HT-29 (cell line): Measurements from ENCODE around the gene DCST2. TPM values are rescaled to one million over a fixed set of nuclear protein-coding genes. Genes with fewer than 3 reads are reported as not detected.
"Not testable (repeated sequence)": the region's sequence is repeated elsewhere in the genome, so short reads cannot be mapped to it uniquely, and the experiment has no call there.

Source experiments
- DNase-seq: peaks from one replicate; pipeline ENCODE4 v3.0.0-alpha.2; 2015; ENCODE audit warnings: low spot score
- small RNA-seq: library from RNA; depleted of rRNA; stranded (forward); fragments of <200 nt; gene quantifications from one replicate; pipeline ENCODE3, GENCODE V24; 2014
- total RNA-seq: library from RNA; depleted of rRNA; stranded (reverse); fragments of >200 nt; shearing (Covaris generic); gene quantifications from 2 replicates; pipeline ENCODE4 v1.2.3, GENCODE V29; 2014; rRNA removed

Gene DCST2
- total RNA-seq, 1 experiment from 2014 or later = 3.3 TPM

DNA sequence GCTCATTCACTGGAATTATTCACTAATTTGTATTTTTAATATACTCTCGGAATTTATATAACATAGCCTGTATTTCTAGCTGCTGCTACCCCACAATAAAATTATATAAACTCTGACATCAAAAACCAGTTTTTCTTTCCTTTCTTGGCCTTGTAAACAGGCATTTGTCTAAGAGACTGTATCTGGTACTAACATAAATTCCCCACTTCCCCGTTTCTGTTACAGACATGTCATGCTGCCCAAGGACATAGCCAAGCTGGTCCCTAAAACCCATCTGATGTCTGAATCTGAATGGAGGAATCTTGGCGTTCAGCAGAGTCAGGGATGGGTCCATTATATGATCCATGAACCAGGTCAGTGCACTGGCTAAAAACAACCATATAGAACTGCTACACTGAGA lies 55.8 kb downstream of the DCST2 start:
- not testable (repeated sequence) for DNase-seq

DNA sequence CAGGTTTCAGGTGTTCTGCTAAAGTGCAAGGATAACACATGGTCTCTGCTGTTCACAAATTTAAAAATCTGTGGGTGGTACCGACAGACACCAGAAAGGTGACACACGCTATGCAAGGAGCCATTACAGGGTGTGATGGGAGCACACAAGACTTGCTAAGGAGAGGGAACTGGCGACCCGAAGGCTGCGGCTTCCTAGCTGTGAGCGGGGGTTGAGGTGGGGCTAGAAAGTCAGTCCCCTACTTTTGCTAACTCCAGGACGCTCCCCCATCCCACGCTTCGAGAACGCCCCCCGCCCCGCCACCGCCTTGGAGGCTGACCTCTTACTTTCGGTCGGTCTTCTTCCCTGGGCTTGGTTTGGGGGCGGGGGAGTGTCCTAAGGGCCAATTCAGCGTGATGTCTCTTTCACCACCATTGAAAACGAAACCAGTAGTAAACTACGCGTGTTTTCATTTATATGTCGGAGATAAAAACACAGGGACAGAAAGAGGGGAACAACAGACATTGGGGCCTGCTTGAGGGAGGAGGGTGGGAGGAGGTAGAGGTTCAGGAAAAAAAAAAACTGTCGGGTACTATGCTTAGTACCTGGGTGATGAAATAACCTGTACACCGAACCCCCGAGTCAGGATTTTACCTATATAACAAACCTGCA lies 58.0 kb downstream of the DCST2 start:
- peak; percentile 34 for DNase-seq

DNA sequence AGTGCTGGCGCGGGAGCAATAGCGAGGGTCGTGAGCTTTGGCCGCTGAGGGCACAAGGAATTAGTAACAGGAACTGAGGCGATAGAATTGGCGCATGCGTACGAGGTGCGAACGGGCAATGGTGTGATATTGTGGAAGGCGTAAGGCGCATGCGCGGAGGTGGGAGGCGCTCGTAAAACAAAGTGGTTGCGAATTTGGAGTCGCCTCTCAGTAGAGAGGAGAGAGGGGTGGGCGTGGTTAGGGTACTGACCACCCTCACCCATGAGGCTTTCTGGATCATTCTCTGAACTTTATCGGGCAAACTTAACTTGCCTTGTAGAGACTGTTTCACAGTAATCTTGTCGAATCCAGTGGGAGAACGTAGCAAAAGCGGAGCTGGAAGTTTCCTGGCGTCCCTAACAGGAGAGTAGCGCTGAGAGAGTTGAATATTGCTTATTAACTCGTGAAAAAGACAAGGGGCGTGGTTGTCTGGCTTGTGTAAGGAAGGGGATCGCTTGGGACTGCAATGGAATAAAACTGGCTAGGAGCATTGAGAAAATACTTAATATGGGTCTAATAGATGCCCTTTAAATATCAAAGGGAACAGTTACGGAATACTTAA lies 58.7 kb downstream of the DCST2 start:
- DNase-seq = peak; percentile 98

GRCh38 chr1:154974102-154974807 lies 59.3 kb downstream of the DCST2 start, which contains the start of gene CKS1B:
Gene CKS1B, plus strand, starts transcription at chr1:154974681. Its CDS starts 65 bp downstream, at chr1:154974746.
- peak; percentile 99 for DNase-seq

GRCh38 chr1:154973344-154974101 lies 60.1 kb downstream of the DCST2 start:
- DNase-seq = peak; percentile 99

GRCh38 chr1:154972517-154973343 lies 60.9 kb downstream of the DCST2 start:
- peak; percentile 93 for DNase-seq

GRCh38 chr1:154972213-154972516 lies 61.4 kb downstream of the DCST2 start:
- no peak for DNase-seq

DNA sequence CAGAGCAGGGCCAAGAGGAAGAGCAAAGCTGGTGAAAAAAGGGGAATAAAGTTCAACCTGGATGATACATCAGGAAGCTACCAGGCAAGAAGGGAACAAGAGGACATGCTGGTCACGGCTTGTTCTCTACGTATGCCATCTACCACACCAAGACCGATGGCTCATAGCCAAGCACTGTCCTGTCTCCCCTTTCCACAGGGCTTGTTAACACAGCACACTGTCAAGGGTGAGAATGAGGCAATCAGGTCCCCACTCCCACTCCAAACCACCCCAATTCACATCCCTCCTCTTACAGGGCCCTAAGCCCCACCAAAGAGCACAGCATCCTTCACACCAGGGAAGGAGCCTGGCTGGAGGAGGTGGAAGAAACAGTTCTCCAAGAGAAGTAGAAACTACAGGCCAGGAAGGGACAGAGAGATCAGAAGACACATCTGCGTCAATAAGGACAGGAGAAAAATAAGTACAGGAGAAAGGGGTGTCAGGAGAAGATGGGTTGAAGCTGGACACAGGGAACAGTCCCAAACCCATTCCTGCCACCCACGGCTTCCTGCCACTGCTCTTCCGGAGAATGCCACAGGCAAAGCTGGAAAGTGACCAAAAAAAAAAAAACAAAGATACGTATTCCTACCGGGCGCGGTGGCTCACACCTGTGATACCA lies 62.1 kb downstream of the DCST2 start:
- DNase-seq = peak; percentile 55

DNA sequence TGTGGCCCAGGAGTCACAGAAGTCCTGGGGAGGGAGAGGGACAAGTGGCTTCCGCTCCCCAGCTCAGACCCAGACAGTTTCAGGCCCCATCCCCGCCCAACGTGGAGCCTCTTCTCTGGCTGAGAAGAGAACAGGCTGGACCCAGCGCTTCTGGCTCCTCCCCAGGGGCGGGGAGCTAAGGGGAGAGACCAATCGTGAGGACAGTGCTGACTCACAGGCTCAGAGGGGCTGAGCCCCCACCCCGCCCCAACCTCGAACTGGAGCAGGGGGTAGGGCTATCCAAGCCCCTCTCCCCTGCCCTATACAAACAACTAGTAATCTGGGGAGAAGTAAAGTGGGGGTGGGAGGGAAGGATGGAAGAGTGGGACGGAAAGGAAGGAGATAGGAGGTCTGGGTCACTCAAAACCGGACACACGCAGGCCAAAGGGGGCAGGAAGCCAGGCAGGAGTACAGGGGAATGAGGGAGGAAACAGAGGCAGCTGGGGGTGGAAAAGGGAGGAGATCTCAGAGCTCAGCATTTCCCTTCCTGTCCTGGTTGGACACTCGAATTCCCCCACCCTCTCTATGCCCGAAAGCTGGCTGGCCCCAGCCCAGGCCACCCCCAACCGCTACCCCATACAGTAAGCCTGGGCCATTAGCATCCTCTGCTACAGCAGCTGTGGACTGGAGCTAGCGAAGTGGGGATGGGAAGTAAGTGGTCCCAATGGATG lies 62.8 kb downstream of the DCST2 start, which contains the start of gene SHC1:
Gene SHC1, minus strand, starts transcription at position 117 of the 710 bp plus-strand sequence. CDS start 221 bp downstream, outside the sequence.
- peak; percentile 62 for DNase-seq

GRCh38 chr1:154969860-154970452 lies 63.6 kb downstream of the DCST2 start:
- no peak for DNase-seq

DNA sequence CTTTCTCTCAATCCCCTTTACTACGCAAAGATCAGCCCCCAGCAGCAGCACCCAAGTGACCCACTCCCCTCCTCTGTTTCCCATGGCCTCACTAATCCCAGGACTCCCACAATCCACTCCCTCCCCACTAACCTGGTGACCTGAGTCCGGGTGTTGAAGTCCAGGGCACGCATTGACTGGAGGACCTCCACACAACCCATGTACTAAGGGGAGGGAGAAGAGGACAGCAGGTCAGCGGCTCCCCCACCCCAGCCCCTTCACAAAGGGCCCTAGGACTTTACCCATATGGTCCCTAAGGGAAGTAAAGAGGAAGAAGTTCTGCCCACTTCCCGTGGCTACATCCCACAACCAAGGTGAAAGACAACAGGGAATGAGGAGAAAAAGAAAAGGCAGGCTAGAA lies 64.3 kb downstream of the DCST2 start:
- DNase-seq = no peak

- DNase-seq = no peak
These were observed 64.8 kb downstream of the DCST2 start for GRCh38 chr1:154968731-154969130.

Small RNA genes lying within 50 kb of the gene (small RNA-seq; reads per million reads assigned to genes)
- not detected for gene MIR4258

Other genes with a start within 250 kb of the DCST2 start
- not detected in 2 replicates for gene KCNN3, start 163.5 kb downstream of the DCST2 start, total RNA-seq
- 15.7 and 18.9 TPM in 2 replicates for gene PMVK, start 97.1 kb downstream of the DCST2 start, total RNA-seq
- gene PBXIP1, start 77.7 kb downstream of the DCST2 start, total RNA-seq = 33.3 and 42.5 TPM in 2 replicates
- gene PYGO2, start 72.0 kb downstream of the DCST2 start, total RNA-seq = 36.3 and 43.4 TPM in 2 replicates
- 112 and 120 TPM in 2 replicates for gene SHC1, start 63.0 kb downstream of the DCST2 start, total RNA-seq
- gene CKS1B, start 59.1 kb downstream of the DCST2 start, total RNA-seq = 189 and 196 TPM in 2 replicates
- gene FLAD1, start 50.4 kb downstream of the DCST2 start, total RNA-seq = 83.1 and 85.5 TPM in 2 replicates
- 0.16 and 0.18 TPM in 2 replicates for gene LENEP, start 40.2 kb downstream of the DCST2 start, total RNA-seq
- 81.9 and 83.4 TPM in 2 replicates for gene ZBTB7B, start 31.0 kb downstream of the DCST2 start, total RNA-seq
- gene DCST1, start within 50 bp of the DCST2 start, total RNA-seq = 0.05 TPM in 1 of 2 replicates, not detected in the other
- gene ADAM15, start 17.5 kb upstream of the DCST2 start, total RNA-seq = 177 and 185 TPM in 2 replicates
- gene EFNA4, start 30.0 kb upstream of the DCST2 start, total RNA-seq = 34.6 and 45.0 TPM in 2 replicates
- gene EFNA3, start 45.1 kb upstream of the DCST2 start, total RNA-seq = 2.4 and 3.9 TPM in 2 replicates
- gene EFNA1, start 94.1 kb upstream of the DCST2 start, total RNA-seq = 49.8 and 62.7 TPM in 2 replicates
- gene SLC50A1, start 102.1 kb upstream of the DCST2 start, total RNA-seq = 38.8 and 47.5 TPM in 2 replicates
- gene DPM3, start 106.8 kb upstream of the DCST2 start, total RNA-seq = 86.2 and 100 TPM in 2 replicates
- 107 and 128 TPM in 2 replicates for gene KRTCAP2, start 139.5 kb upstream of the DCST2 start, total RNA-seq
- gene TRIM46, start 140.1 kb upstream of the DCST2 start, total RNA-seq = not detected in 2 replicates
- gene THBS3, start 174.1 kb upstream of the DCST2 start, total RNA-seq = 4.2 and 7.6 TPM in 2 replicates
- 72.2 and 86.8 TPM in 2 replicates for gene MTX1, start 174.9 kb upstream of the DCST2 start, total RNA-seq
- 8.6 and 12.6 TPM in 2 replicates for gene ENTREP3, start 221.7 kb upstream of the DCST2 start, total RNA-seq
- 112 and 114 TPM in 2 replicates for gene SCAMP3, start 228.6 kb upstream of the DCST2 start, total RNA-seq
- gene CLK2, start 239.7 kb upstream of the DCST2 start, total RNA-seq = 29.3 and 35.2 TPM in 2 replicates
- 4.3 and 6.4 TPM in 2 replicates for gene HCN3, start 243.7 kb upstream of the DCST2 start, total RNA-seq